Activated naive CD8-positive, alpha-beta T cell treated with anti-CD3 and anti-CD28 coated beads for 36 hours (primary cell): ENCODE results near the gene SFXN5. TPM values are rescaled to one million over a fixed set of nuclear protein-coding genes. Genes with fewer than 3 reads are reported as not detected.
"Not testable (repeated sequence)": the region's sequence is repeated elsewhere in the genome, so short reads cannot be mapped to it uniquely, and the experiment has no call there.

Source experiments
- DNase-seq: peaks from one replicate; pipeline ENCODE4 v3.0.0; 2021
- H3K27ac Mint-ChIP-seq: one replicate; pipeline ENCODE4 v1.8.0; 2022; ENCODE audit warnings: mild to moderate bottlenecking, moderate library complexity, mixed read lengths
- H3K27me3 Mint-ChIP-seq: one replicate; pipeline ENCODE4 v1.8.0; 2022; ENCODE audit warnings: mild to moderate bottlenecking, mixed read lengths
- H3K36me3 Mint-ChIP-seq: one replicate; pipeline ENCODE4 v1.8.0; 2021; ENCODE audit warnings: mild to moderate bottlenecking, mixed read lengths
- H3K4me1 Mint-ChIP-seq: one replicate; pipeline ENCODE4 v1.8.0; 2021; ENCODE audit warnings: mixed read lengths
- H3K4me3 Mint-ChIP-seq: one replicate; pipeline ENCODE4 v1.8.0; 2022; ENCODE audit warnings: mild to moderate bottlenecking, moderate library complexity, mixed read lengths
- H3K9me3 Mint-ChIP-seq: one replicate; pipeline ENCODE4 v1.8.0; 2022; ENCODE audit warnings: mixed read lengths
- total RNA-seq, 2 experiments: library from RNA; stranded (reverse); gene quantifications; one replicate each; pipeline ENCODE4 v1.2.3, GENCODE V29; 2021

SFXN5 gene
- total RNA-seq: 10 to 100 TPM in 1 of 2 experiments, 1 to 10 TPM in 1; 8.3 to 10.8 TPM

- H3K27me3 Mint-ChIP-seq: no peaks in the 10 kb centered on the region
- peak; percentile 97 for DNase-seq
These were observed at the start of gene SFXN5 for GRCh38 chr2:73071360-73072128. SFXN5 (minus strand) TSS chr2:73071712; CDS start chr2:73071705, 7 bp downstream.

DNA sequence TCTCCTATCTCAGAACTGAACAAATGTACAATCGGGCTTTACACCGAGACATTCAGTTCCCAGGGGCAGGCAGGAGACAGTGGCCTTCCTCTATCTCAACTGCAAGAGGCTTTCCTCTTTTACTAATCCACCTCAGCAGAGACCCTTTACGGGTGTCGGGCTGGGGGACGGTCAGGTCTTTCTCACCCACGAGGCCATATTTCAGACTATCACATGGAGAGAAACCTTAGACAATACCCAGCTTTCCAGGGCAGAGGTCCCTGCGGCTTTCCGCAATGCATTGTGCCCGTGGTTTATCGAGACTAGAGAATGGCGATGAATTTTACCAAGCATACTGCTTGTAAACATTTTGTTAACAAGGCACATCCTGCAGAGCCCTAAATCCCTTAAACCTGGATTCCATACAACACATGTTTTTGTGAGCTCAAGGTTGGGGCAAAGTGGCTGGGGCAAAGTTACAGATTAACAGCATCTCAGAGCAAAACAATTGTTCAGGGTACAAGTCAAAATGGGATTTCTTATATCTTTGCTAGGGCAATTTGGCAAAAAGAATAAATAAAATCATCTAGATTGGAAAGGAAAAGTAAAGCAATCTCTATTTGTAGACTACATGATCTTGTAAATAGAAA, 48.2 kb upstream of the SFXN5 start:
- not testable (repeated sequence) for H3K9me3 Mint-ChIP-seq, DNase-seq, H3K36me3 Mint-ChIP-seq, H3K4me3 Mint-ChIP-seq, H3K4me1 Mint-ChIP-seq, H3K27ac Mint-ChIP-seq
- peaks cover 23% of the 10 kb centered on the region for H3K27me3 Mint-ChIP-seq

More at GRCh38 chr2:73071360-73072128, at the start of gene SFXN5:
- peak within 1 kb of the TSS; percentile 78 for H3K4me3 Mint-ChIP-seq
- H3K36me3 Mint-ChIP-seq: no peaks in the 10 kb centered on the region
- peak within 1 kb of the TSS; percentile 88 for H3K27ac Mint-ChIP-seq
- peaks cover 22% of the 10 kb centered on the region for H3K4me1 Mint-ChIP-seq
- H3K9me3 Mint-ChIP-seq: no peaks in the 10 kb centered on the region

DNA sequence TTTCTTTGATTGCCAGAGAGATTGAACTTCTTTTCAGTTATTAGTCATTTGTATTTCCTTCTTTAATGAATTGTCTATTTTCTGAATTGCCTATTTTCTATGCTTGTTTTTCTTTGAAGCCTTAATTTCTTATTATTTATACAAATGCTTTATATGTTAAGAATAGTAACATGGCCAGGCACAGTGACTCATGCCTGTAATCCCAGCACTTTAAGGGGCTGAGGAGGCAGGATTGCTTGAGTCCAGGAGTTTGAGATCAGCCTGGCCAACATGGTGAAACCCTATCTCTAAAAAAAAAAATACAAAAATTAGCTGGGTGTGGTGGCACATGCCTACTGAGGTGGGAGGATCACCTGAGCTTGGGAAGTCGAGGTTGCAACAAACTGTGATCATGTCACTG, 45.9 kb upstream of the SFXN5 start:
- Mint-ChIP-seq H3K27me3 (peaks cover 14% of the 10 kb centered on the region), H3K4me3 (no peak overlapping the region), H3K27ac (no peak overlapping the region), H3K4me1 (peaks cover 10% of the 10 kb centered on the region), H3K9me3 (no peaks in the 10 kb centered on the region), H3K36me3 (no peaks in the 10 kb centered on the region)
- DNase-seq: no peak

GRCh38 chr2:73116182-73116960, 44.9 kb upstream of the SFXN5 start:
- no peaks in the 10 kb centered on the region for H3K36me3 Mint-ChIP-seq
- peaks cover 14% of the 10 kb centered on the region for H3K27me3 Mint-ChIP-seq
- no peak overlapping the region for H3K4me3 Mint-ChIP-seq
- no peak overlapping the region for H3K27ac Mint-ChIP-seq
- no peak for DNase-seq
- H3K4me1 Mint-ChIP-seq: peaks cover 15% of the 10 kb centered on the region
- H3K9me3 Mint-ChIP-seq: no peaks in the 10 kb centered on the region

DNA sequence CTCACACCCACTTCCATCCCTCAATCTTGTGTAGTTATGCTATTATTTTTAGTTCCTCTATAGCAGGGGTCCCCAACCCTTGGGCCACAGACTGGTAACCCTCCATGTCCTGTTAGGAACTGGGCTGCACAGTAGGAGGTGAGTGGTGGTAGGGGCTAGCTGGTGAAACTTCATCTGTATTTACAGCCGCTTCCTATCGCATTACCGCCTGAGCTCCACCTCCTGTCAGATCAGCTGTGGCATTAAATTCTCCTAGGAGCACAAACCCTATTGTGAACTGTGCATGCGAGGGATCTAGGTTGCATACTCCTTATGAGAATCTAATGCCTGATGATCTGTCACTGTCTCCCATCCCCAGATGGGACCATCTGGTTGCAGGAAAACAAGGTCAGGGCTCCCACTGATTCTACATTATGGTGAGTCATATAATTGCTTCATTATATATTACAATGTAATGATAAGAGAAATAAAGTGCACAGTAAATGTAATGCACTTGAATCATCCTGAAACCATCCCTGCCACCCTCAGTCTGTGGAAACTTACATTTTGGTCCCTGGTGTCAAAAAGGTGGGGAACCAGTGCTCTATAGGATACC, 42.9 kb upstream of the SFXN5 start:
- Mint-ChIP-seq H3K36me3 (no peaks in the 10 kb centered on the region), H3K9me3 (no peaks in the 10 kb centered on the region), H3K4me1 (peaks cover 22% of the 10 kb centered on the region), H3K27me3 (peaks cover 3% of the 10 kb centered on the region), H3K27ac (no peak overlapping the region), H3K4me3 (peak overlapping the region; percentile 51)
- no peak for DNase-seq

GRCh38 chr2:73112913-73113854, 41.7 kb upstream of the SFXN5 start, which contains the start of gene RAB11FIP5:
RAB11FIP5 (minus strand) TSS chr2:73112948; CDS start chr2:73112777, 171 bp downstream.
- no peaks in the 10 kb centered on the region for H3K36me3 Mint-ChIP-seq
- H3K27me3 Mint-ChIP-seq: no peaks in the 10 kb centered on the region
- no peaks in the 10 kb centered on the region for H3K9me3 Mint-ChIP-seq
- peak; percentile 80 for DNase-seq
- H3K27ac Mint-ChIP-seq: no peak within 1 kb of the TSS
- H3K4me3 Mint-ChIP-seq: peak within 1 kb of the TSS; percentile 80
- H3K4me1 Mint-ChIP-seq: peaks cover 22% of the 10 kb centered on the region

DNA sequence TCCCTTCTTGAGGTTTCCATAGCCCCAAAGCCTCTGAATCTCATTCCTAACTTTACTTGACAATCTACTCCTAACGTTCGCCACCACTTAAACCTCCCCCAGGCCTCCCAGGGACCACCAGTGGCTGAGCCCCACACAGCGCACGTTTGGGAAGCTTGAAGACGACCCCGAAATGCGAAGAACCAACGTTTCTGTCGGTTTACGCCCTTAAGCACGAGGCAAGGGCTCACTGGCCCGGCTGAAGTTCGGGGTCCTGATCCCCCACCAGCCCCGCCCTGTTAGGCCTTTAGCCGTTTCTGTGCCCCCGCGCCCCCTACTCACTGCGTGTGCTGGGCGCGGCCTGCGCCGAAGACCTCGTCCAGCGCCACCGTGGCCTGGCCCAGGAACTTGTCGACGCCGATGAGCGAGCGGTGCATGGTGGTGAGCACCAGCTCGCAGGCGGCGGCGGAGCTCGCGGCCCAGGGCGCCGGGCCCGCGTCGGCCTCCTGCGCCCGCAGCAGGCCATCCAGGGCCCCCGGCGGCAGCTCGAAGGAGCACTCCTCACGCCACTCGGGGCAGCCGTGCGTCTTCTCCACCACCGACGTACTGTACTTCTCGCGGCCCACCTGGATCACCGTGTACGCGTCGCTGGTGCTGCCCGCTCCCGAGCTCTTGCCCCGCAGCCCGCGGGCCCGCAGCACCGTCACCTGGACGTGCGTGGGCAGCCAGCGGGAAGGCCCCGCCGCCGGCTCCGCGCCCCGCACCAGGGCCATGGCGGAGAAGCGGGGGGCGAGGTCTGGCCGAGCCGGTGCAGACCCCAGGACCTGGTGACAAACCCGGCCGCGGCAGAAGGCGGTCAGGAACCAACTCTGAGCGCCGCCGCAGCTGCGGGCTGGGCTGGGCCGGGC, 40.8 kb upstream of the SFXN5 start:
- no peaks in the 10 kb centered on the region for H3K36me3 Mint-ChIP-seq
- peak overlapping the region; percentile 80 for H3K4me3 Mint-ChIP-seq
- no peaks in the 10 kb centered on the region for H3K9me3 Mint-ChIP-seq
- H3K27me3 Mint-ChIP-seq: no peaks in the 10 kb centered on the region
- DNase-seq: peak; percentile 37
- peaks cover 22% of the 10 kb centered on the region for H3K4me1 Mint-ChIP-seq
- H3K27ac Mint-ChIP-seq: no peak overlapping the region

DNA sequence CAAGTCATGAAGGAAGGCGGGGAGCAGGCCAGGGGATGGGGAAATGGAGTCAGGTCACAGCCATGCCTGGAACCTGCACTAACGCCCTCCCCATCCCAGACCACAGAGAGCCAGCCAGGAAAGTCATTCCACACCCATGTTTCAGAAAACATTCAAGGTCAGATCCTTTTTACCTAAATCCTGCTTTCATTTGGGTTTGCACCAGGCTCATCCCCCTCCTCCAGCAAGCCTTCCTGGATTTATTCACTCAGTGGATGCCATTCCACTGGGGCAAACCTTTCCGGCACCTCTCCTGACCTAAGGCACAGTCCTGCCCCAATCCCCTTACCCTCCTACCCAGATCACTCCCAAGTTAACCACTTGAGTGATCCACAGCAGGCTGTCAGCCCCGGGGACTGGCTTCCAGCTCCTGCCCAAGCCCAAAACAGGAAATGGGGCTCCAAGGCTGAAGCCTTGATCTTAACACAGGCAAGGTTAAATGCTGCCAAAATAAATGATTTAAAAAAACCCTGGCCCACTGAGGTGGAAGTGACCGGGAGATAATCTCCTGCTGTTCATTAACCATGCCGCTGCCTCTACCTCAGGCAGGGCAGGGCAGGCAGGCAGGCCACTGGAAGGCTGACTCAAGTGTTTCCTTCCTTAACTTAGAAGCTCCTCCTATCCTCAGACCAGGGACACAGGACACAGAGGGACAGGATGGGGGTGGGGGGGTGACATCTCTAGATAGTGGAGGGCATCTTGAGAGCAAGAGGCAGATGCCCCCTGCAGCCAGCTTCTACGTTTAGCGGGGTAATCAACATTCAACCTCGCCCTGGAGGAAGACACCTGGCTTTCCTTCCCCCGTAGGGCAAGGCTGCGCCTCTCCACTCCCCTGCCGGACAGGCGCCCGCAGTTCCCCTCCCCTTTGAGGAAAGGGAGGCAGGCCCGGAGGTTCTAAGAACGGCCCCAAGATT, 39.8 kb upstream of the SFXN5 start:
- Mint-ChIP-seq H3K9me3 (no peaks in the 10 kb centered on the region), H3K27ac (no peak overlapping the region), H3K27me3 (no peaks in the 10 kb centered on the region), H3K36me3 (no peaks in the 10 kb centered on the region), H3K4me1 (peaks cover 22% of the 10 kb centered on the region), H3K4me3 (peak overlapping the region; percentile 80)
- DNase-seq: peak; percentile 24

DNA sequence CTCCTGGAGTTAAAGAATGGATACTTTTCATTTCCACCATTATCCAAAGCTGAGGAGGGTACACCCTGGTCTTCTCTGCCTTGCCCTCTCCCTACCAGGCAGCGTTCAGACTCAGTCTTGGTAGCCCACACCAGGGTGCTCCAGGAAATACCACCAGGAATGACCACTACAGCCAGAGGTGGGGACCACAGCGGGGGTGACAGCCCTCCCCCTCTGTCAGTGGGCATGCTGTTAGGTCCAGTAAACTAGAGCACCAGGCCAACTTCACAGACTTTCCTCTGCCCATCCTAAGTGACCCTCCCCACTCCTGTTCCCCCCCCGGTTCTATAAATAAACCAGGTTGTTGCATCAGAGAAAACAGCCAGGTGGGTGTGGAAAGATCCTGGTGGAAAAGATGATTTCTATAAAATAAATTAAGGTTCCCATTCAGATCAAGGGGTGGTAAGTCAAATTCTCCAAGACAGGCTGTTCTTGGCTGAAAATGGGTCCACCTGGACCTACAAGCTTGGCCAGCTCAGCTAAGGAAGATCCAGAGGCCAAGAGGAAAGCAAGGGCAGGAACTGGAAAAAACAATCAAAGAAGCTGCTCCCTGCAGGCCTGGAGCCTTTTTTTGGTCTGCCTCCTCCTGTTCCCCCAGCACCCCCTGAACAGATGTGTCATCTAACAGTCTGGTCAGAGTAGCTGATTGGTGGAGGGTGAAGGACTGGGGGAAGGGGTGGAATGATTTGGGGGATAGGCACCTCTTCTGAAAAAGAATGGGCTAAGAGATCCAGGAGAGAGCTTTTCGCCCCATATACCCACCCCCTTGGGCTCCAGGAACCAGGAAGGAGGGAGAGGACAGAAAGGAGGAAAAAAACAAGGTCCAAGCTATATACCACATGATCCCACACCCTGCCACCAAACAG, 38.9 kb upstream of the SFXN5 start:
- H3K4me1 Mint-ChIP-seq: peaks cover 22% of the 10 kb centered on the region
- H3K36me3 Mint-ChIP-seq: no peaks in the 10 kb centered on the region
- H3K27ac Mint-ChIP-seq: no peak overlapping the region
- no peak for DNase-seq
- no peaks in the 10 kb centered on the region for H3K9me3 Mint-ChIP-seq
- H3K27me3 Mint-ChIP-seq: no peaks in the 10 kb centered on the region
- no peak overlapping the region for H3K4me3 Mint-ChIP-seq

GRCh38 chr2:73109431-73110167, 38.1 kb upstream of the SFXN5 start:
- no peak overlapping the region for H3K27ac Mint-ChIP-seq
- no peaks in the 10 kb centered on the region for H3K9me3 Mint-ChIP-seq

DNA sequence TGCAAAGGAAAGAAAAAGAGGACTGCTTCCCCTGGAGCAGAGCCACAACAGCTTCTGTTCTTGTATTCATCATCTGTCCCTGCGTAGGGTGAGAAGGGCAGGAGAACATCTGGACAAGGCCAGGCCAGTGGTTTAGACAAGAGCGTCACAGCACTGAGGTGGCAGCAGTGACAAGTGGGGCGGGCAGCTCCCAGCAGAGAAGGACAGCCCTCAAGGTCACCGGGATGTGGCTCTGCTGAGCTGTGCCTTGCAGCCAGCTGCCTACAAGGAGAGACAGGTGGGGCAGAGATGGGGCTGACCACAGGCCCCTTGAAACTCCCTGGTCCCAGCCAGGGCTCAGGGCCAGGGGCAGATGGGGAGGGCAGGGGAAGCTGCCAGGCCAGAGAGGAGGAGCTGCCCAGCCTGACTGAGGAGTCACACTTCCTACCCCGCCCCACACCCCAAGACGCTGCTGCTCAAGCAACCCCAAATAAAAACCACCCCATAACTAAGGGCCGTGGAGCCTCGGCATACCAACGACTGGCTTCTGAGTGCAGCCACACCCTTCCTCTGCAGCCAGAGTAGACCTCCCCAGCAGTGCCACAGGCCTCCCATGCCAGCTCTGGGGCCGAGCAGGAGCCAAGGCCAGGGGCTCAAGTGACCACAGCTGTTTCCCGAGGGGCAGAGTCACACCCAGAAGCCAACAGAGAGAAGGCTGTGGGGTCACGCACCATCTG, 35.9 kb upstream of the SFXN5 start:
- Mint-ChIP-seq H3K4me1 (peaks cover 14% of the 10 kb centered on the region), H3K9me3 (no peaks in the 10 kb centered on the region), H3K27me3 (no peaks in the 10 kb centered on the region), H3K4me3 (no peak overlapping the region), H3K27ac (no peak overlapping the region), H3K36me3 (no peaks in the 10 kb centered on the region)
- no peak for DNase-seq

More at GRCh38 chr2:73109431-73110167, 38.1 kb upstream of the SFXN5 start:
- Mint-ChIP-seq H3K4me1 (peaks cover 20% of the 10 kb centered on the region), H3K36me3 (no peaks in the 10 kb centered on the region), H3K27me3 (no peaks in the 10 kb centered on the region), H3K4me3 (no peak overlapping the region)
- no peak for DNase-seq
